Mesodermal cell (in vitro differentiated cells): Measurements from ENCODE around the gene TTC21B.
"Not testable (repeated sequence)": the region's sequence is repeated elsewhere in the genome, so short reads cannot be mapped to it uniquely, and the experiment has no call there.

Experiments
- H3K27ac ChIP-seq: 2 replicates; pipeline ENCODE4 v1.7.0; 2013; ENCODE audit warnings: mild to moderate bottlenecking, low read depth, low read length, moderate library complexity; ENCODE audit not compliant: severe bottlenecking
- H3K36me3 ChIP-seq: 2 replicates; pipeline ENCODE4 v1.7.1; 2013; ENCODE audit warnings: mild to moderate bottlenecking, low read length, moderate library complexity; ENCODE audit not compliant: control insufficient read depth, insufficient read depth
- H3K4me1 ChIP-seq: one replicate; pipeline ENCODE4 v1.7.1; 2013; ENCODE audit warnings: mild to moderate bottlenecking, low read length; ENCODE audit not compliant: insufficient read depth, control insufficient read depth, poor library complexity, severe bottlenecking
- H3K4me3 ChIP-seq: 2 replicates; pipeline ENCODE4 v1.7.0; 2013; ENCODE audit warnings: low read length, control low read depth, mild to moderate bottlenecking; ENCODE audit not compliant: insufficient read depth, poor library complexity, severe bottlenecking; ENCODE audit errors: extremely low read depth
- H3K9me3 ChIP-seq: 2 replicates; pipeline ENCODE4 v1.7.1; 2013; ENCODE audit warnings: mild to moderate bottlenecking, low read length, moderate library complexity; ENCODE audit not compliant: control insufficient read depth
- WGBS, 2 experiments: methylation state at CpG; one replicate each; pipeline ENCODE4 v1.1.5; 2013; ENCODE audit warnings: missing lambda C conversion rate in 2 of 2; ENCODE audit not compliant: insufficient coverage in 2 of 2; 5-methylcytosine and 5-hydroxymethylcytosine counted together

Gene TTC21B

GRCh38 chr2:165868211-165868610 is 85.4 kb downstream of the TTC21B start:
- 60% methylated on average over 1 of the region's 4 CpGs; no CpG with 5 or more reads in 1 of the 2 experiments for WGBS, 2 experiments
- Histone ChIP-seq H3K36me3 (peaks cover 9% of the 10 kb centered on the region), H3K9me3 (no peaks in the 10 kb centered on the region), H3K4me3 (no peak overlapping the region), H3K27ac (no peak overlapping the region), H3K4me1 (no peaks in the 10 kb centered on the region)

- Histone ChIP-seq H3K36me3 (no peaks in the 10 kb centered on the region), H3K27ac (peak overlapping the region; percentile 39), H3K4me1 (no peaks in the 10 kb centered on the region), H3K4me3 (no peak overlapping the region), H3K9me3 (peaks cover 8% of the 10 kb centered on the region)
- no CpG with 5 or more reads among the region's 6 CpGs for WGBS, 2 experiments
Measured at GRCh38 chr2:165864296-165864695, 89.3 kb downstream of the TTC21B start.

- Histone ChIP-seq H3K27ac (peak overlapping the region; percentile 39), H3K4me3 (no peak overlapping the region)
Measured at GRCh38 chr2:165863810-165864261, 89.7 kb downstream of the TTC21B start.

GRCh38 chr2:165861083-165861482 is 92.5 kb downstream of the TTC21B start:
- H3K4me3 ChIP-seq, H3K9me3 ChIP-seq: not testable (repeated sequence)
- 81 to 100% methylated on average over 1 to 2 of the region's 2 CpGs for WGBS, 2 experiments

More at GRCh38 chr2:165863810-165864261, 89.7 kb downstream of the TTC21B start:
- WGBS, 2 experiments: 86 to 89% methylated on average over 3 to 5 of the region's 5 CpGs
- Histone ChIP-seq H3K36me3 (no peaks in the 10 kb centered on the region), H3K9me3 (peaks cover 8% of the 10 kb centered on the region), H3K4me1 (no peaks in the 10 kb centered on the region)

GRCh38 chr2:165859723-165860122 is 93.9 kb downstream of the TTC21B start:
- H3K27ac ChIP-seq, H3K36me3 ChIP-seq, H3K4me3 ChIP-seq, H3K9me3 ChIP-seq, H3K4me1 ChIP-seq: not testable (repeated sequence)
- WGBS, 2 experiments: no CpG with 5 or more reads among the region's 2 CpGs

More at GRCh38 chr2:165861083-165861482, 92.5 kb downstream of the TTC21B start:
- H3K4me1 ChIP-seq, H3K27ac ChIP-seq, H3K36me3 ChIP-seq: not testable (repeated sequence)

GRCh38 chr2:165857876-165858275 is 95.7 kb downstream of the TTC21B start:
- no peaks in the 10 kb centered on the region for H3K4me1 ChIP-seq
- peaks cover 13% of the 10 kb centered on the region for H3K9me3 ChIP-seq
- no peak overlapping the region for H3K4me3 ChIP-seq
- H3K27ac ChIP-seq: no peak overlapping the region
- H3K36me3 ChIP-seq: no peaks in the 10 kb centered on the region
- WGBS, 2 experiments: 80% methylated on average over 1 of the region's 1 CpG; no CpG with 5 or more reads in 1 of the 2 experiments

- Histone ChIP-seq H3K4me3 (no peak overlapping the region), H3K9me3 (peaks cover 5% of the 10 kb centered on the region), H3K27ac (no peak overlapping the region), H3K4me1 (no peaks in the 10 kb centered on the region), H3K36me3 (no peaks in the 10 kb centered on the region)
Measured at GRCh38 chr2:165852394-165852793, 101.2 kb downstream of the TTC21B start.

- no peak overlapping the region for H3K4me3 ChIP-seq
- H3K27ac ChIP-seq: no peak overlapping the region
- WGBS, 2 experiments: no CpG with 5 or more reads among the region's 2 CpGs
- H3K4me1 ChIP-seq: peaks cover 4% of the 10 kb centered on the region
- no peaks in the 10 kb centered on the region for H3K9me3 ChIP-seq
- no peaks in the 10 kb centered on the region for H3K36me3 ChIP-seq
Measured at GRCh38 chr2:165847001-165847400, 106.6 kb downstream of the TTC21B start.

- no peak overlapping the region for H3K27ac ChIP-seq
- peaks cover 4% of the 10 kb centered on the region for H3K4me1 ChIP-seq
- no peaks in the 10 kb centered on the region for H3K9me3 ChIP-seq
- 92 to 94% methylated on average over 2 to 5 of the region's 7 CpGs for WGBS, 2 experiments
- no peaks in the 10 kb centered on the region for H3K36me3 ChIP-seq
- no peak overlapping the region for H3K4me3 ChIP-seq
Measured at GRCh38 chr2:165846056-165846455, 107.5 kb downstream of the TTC21B start.

- Histone ChIP-seq H3K4me3 (no peak overlapping the region), H3K27ac (no peak overlapping the region), H3K36me3 (no peaks in the 10 kb centered on the region), H3K4me1 (peaks cover 4% of the 10 kb centered on the region), H3K9me3 (no peaks in the 10 kb centered on the region)
- 20% methylated on average over 1 of the region's 2 CpGs; no CpG with 5 or more reads in 1 of the 2 experiments for WGBS, 2 experiments
Measured at GRCh38 chr2:165844216-165844615, 109.4 kb downstream of the TTC21B start.

- Histone ChIP-seq H3K4me1 (peaks cover 4% of the 10 kb centered on the region), H3K4me3 (no peak overlapping the region), H3K9me3 (no peaks in the 10 kb centered on the region), H3K36me3 (no peaks in the 10 kb centered on the region), H3K27ac (no peak overlapping the region)
- 100% methylated on average over 1 of the region's 1 CpG for WGBS, 2 experiments
Measured at GRCh38 chr2:165843351-165843750, 110.2 kb downstream of the TTC21B start.
